ENCODE results near the gene NUDT4. TPM values are rescaled to one million over a fixed set of nuclear protein-coding genes. Genes with fewer than 3 reads are reported as not detected.

Gene NUDT4
- total and polyA plus RNA-seq, 9 of the 15 experiments (the other 6 are each of a cell fraction or from before 2014, with no cell fraction given): 38.1 to 164 (median 99.2) TPM

GRCh38 chr12:93377252-93378195 is at the start of gene NUDT4 (continued):
- TF ChIP-seq TEAD4 (IDR thresholded peaks at IDR 0.05; ENCODE audit: low read length) (0 out of 2 replicates have a peak, but pooled peaks have one; percentile 10), TEAD4 (CRISPR knock-in tag; IDR thresholded peaks at IDR 0.05; ENCODE audit: borderline replicate concordance) (no peak), RBM22 (IDR thresholded peaks at IDR 0.05; ENCODE audit: low read depth, low read length, poor library complexity, severe bottlenecking) (peak; percentile 35), RBFOX2 (IDR thresholded peaks at IDR 0.05; ENCODE audit: low read depth, low read length) (peak; percentile 92), DPF2 (IDR thresholded peaks at IDR 0.05) (peak; percentile 53; the same call in 1 of the 2 replicates), HNRNPL (IDR thresholded peaks at IDR 0.05; ENCODE audit: low read depth, low read length) (no peak), NR2C2 (CRISPR knock-in tag; IDR thresholded peaks at IDR 0.05) (0 out of 2 replicates have a peak, but pooled peaks have one; percentile 35), NR2C2 (tag; IDR thresholded peaks at IDR 0.05) (peak; percentile 29; the same call in 1 of the 2 replicates), MEIS2 (IDR thresholded peaks at IDR 0.05; ENCODE audit: partially characterized antibody) (peak; percentile 32), KDM5B (IDR thresholded peaks at IDR 0.05; ENCODE audit: insufficient replicate concordance, low read depth, low read length) (peak; percentile 86), PHTF2 (CRISPR knock-in tag; IDR thresholded peaks at IDR 0.05) (no peak), TFAP4 (CRISPR knock-in tag; IDR thresholded peaks at IDR 0.05; ENCODE audit: borderline replicate concordance) (peak; percentile 41; the same call in 1 of the 2 replicates), MTA3 (IDR thresholded peaks at IDR 0.05; ENCODE audit: borderline replicate concordance) (0 out of 2 replicates have a peak, but pooled peaks have one; percentile 58), TEAD1 (CRISPR knock-in tag; IDR thresholded peaks at IDR 0.05) (peak in 1 of 2 experiments; percentile 71; a peak in 1 of 4 replicates), SMARCB1 (IDR thresholded peaks at IDR 0.05; ENCODE audit: insufficient read length, low read depth) (no peak)
- TF ChIP-seq, protein P1, sequence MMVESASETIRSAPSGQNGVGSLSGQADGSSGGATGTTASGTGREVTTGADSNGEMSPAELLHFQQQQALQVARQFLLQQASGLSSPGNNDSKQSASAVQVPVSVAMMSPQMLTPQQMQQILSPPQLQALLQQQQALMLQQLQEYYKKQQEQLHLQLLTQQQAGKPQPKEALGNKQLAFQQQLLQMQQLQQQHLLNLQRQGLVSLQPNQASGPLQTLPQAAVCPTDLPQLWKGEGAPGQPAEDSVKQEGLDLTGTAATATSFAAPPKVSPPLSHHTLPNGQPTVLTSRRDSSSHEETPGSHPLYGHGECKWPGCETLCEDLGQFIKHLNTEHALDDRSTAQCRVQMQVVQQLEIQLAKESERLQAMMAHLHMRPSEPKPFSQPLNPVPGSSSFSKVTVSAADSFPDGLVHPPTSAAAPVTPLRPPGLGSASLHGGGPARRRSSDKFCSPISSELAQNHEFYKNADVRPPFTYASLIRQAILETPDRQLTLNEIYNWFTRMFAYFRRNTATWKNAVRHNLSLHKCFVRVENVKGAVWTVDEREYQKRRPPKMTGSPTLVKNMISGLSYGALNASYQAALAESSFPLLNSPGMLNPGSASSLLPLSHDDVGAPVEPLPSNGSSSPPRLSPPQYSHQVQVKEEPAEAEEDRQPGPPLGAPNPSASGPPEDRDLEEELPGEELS (CRISPR knock-in tag; IDR thresholded peaks at IDR 0.05; ENCODE audit: borderline replicate concordance): 0 out of 2 replicates have a peak, but pooled peaks have one; percentile 29
- TF ChIP-seq, protein P2, sequence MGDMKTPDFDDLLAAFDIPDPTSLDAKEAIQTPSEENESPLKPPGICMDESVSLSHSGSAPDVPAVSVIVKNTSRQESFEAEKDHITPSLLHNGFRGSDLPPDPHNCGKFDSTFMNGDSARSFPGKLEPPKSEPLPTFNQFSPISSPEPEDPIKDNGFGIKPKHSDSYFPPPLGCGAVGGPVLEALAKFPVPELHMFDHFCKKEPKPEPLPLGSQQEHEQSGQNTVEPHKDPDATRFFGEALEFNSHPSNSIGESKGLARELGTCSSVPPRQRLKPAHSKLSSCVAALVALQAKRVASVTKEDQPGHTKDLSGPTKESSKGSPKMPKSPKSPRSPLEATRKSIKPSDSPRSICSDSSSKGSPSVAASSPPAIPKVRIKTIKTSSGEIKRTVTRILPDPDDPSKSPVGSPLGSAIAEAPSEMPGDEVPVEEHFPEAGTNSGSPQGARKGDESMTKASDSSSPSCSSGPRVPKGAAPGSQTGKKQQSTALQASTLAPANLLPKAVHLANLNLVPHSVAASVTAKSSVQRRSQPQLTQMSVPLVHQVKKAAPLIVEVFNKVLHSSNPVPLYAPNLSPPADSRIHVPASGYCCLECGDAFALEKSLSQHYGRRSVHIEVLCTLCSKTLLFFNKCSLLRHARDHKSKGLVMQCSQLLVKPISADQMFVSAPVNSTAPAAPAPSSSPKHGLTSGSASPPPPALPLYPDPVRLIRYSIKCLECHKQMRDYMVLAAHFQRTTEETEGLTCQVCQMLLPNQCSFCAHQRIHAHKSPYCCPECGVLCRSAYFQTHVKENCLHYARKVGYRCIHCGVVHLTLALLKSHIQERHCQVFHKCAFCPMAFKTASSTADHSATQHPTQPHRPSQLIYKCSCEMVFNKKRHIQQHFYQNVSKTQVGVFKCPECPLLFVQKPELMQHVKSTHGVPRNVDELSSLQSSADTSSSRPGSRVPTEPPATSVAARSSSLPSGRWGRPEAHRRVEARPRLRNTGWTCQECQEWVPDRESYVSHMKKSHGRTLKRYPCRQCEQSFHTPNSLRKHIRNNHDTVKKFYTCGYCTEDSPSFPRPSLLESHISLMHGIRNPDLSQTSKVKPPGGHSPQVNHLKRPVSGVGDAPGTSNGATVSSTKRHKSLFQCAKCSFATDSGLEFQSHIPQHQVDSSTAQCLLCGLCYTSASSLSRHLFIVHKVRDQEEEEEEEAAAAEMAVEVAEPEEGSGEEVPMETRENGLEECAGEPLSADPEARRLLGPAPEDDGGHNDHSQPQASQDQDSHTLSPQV (IDR thresholded peaks at IDR 0.05): peak; percentile 85
